Neural cell (in vitro differentiated cells): ENCODE measurements around the gene BSN.

Experiments
- EZH2 ChIP-seq: fragments of 200-600, 300-800 bp; shearing (Covaris generic), sonication (generic); IDR thresholded peaks from 2 replicates; pipeline ENCODE4 v1.6.1; 2014; ENCODE audit warnings: antibody characterized with exemption, low read length, borderline replicate concordance, mild to moderate bottlenecking; ENCODE audit not compliant: insufficient read depth, poor library complexity, severe bottlenecking
- POLR2AphosphoS5 ChIP-seq: IDR thresholded peaks from 2 replicates; pipeline ENCODE4 v1.6.1; 2012
- RAD21 ChIP-seq: fragments of 450-650 bp; conservative IDR thresholded peaks from 2 replicates; pipeline ENCODE4 v1.6.1; 2014; ENCODE audit warnings: antibody characterized with exemption, mild to moderate bottlenecking, moderate library complexity
- SMC3 ChIP-seq: fragments of 450-650 bp; conservative IDR thresholded peaks from 2 replicates; pipeline ENCODE4 v1.6.1; 2014; ENCODE audit warnings: antibody characterized with exemption, mild to moderate bottlenecking, moderate library complexity; ENCODE audit not compliant: poor library complexity
- TAF1 ChIP-seq: IDR thresholded peaks from 2 replicates; pipeline ENCODE4 v1.6.1; 2012; ENCODE audit warnings: low read depth
- TF ChIP-seq, protein P1 (sequence below): fragments of 450-650 bp; IDR thresholded peaks from 2 replicates; pipeline ENCODE4 v1.5.1; 2014; ENCODE audit warnings: antibody characterized with exemption, mild to moderate bottlenecking, moderate library complexity; ENCODE audit not compliant: poor library complexity, severe bottlenecking
- TF ChIP-seq, protein P2 (sequence below): IDR thresholded peaks from 2 replicates; pipeline ENCODE4 v1.6.1; 2012; ENCODE audit warnings: borderline replicate concordance

DNA sequence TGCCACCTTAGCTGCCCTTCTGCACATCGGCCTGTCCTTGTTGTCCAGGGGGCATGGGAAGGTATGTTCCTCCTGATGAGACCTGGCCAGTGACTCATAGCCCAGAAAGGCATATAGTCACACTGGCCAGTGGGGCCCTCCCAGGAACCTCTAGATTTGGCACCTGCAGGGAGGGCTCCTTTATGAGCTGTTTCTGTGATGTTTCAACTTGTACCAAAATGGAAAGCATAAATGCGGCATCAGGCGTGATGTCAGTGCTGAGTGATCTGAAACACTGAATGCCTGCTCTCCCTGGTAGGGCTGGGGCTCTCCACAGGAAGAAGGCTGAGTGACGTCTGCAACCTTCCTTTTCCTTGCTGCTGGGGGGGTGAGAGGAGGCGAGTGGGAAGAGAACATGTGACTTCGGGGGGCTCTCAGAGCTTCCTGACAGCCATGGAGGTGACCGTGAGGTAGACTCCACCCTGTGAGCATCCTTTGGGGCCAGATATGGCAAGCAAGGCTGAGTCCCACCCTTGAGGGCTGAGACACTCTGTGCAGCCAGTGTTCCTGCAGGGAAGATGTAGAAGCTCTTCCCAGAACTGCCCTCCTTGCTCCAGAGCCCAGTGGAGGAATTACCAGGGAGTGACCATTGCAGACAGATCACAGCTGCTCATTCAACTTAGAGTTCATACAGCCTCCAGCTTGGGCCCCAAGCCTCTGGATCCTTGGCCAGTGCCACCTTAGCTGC lies 82.8 kb downstream of the BSN start:
- TF ChIP-seq, protein P1, sequence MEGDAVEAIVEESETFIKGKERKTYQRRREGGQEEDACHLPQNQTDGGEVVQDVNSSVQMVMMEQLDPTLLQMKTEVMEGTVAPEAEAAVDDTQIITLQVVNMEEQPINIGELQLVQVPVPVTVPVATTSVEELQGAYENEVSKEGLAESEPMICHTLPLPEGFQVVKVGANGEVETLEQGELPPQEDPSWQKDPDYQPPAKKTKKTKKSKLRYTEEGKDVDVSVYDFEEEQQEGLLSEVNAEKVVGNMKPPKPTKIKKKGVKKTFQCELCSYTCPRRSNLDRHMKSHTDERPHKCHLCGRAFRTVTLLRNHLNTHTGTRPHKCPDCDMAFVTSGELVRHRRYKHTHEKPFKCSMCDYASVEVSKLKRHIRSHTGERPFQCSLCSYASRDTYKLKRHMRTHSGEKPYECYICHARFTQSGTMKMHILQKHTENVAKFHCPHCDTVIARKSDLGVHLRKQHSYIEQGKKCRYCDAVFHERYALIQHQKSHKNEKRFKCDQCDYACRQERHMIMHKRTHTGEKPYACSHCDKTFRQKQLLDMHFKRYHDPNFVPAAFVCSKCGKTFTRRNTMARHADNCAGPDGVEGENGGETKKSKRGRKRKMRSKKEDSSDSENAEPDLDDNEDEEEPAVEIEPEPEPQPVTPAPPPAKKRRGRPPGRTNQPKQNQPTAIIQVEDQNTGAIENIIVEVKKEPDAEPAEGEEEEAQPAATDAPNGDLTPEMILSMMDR, result no peak
- TF ChIP-seq EZH2 (no peak), TAF1 (no peak), RAD21 (no peak), SMC3 (no peak), POLR2AphosphoS5 (no peak)
- TF ChIP-seq, protein P2, sequence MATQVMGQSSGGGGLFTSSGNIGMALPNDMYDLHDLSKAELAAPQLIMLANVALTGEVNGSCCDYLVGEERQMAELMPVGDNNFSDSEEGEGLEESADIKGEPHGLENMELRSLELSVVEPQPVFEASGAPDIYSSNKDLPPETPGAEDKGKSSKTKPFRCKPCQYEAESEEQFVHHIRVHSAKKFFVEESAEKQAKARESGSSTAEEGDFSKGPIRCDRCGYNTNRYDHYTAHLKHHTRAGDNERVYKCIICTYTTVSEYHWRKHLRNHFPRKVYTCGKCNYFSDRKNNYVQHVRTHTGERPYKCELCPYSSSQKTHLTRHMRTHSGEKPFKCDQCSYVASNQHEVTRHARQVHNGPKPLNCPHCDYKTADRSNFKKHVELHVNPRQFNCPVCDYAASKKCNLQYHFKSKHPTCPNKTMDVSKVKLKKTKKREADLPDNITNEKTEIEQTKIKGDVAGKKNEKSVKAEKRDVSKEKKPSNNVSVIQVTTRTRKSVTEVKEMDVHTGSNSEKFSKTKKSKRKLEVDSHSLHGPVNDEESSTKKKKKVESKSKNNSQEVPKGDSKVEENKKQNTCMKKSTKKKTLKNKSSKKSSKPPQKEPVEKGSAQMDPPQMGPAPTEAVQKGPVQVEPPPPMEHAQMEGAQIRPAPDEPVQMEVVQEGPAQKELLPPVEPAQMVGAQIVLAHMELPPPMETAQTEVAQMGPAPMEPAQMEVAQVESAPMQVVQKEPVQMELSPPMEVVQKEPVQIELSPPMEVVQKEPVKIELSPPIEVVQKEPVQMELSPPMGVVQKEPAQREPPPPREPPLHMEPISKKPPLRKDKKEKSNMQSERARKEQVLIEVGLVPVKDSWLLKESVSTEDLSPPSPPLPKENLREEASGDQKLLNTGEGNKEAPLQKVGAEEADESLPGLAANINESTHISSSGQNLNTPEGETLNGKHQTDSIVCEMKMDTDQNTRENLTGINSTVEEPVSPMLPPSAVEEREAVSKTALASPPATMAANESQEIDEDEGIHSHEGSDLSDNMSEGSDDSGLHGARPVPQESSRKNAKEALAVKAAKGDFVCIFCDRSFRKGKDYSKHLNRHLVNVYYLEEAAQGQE, result no peak
